Anterior cingulate cortex (tissue), 58 donors: ENCODE data around the gene PALS2.

ENCODE experiments used
- DNase-seq, 58 donors: peaks; one replicate each; lab custom pipeline; 2025; lab: John Stamatoyannopoulos, UW

PALS2 gene

GRCh38 chr7:24572997-24573553 is at the start of gene PALS2:
PALS2 (plus strand) TSS chr7:24573452; CDS start chr7:24623668, 50,216 bp downstream.
- peak in 54 of 58 donors; percentile 5 to 80 (median 62) for DNase-seq

GRCh38 chr7:24531255-24531654 is 42.0 kb upstream of the PALS2 start:
- DNase-seq: no peak

- DNase-seq: no peak
Measured at GRCh38 chr7:24536682-24537081, 36.6 kb upstream of the PALS2 start.

GRCh38 chr7:24540956-24541355 is 32.3 kb upstream of the PALS2 start:
- no peak for DNase-seq

DNA sequence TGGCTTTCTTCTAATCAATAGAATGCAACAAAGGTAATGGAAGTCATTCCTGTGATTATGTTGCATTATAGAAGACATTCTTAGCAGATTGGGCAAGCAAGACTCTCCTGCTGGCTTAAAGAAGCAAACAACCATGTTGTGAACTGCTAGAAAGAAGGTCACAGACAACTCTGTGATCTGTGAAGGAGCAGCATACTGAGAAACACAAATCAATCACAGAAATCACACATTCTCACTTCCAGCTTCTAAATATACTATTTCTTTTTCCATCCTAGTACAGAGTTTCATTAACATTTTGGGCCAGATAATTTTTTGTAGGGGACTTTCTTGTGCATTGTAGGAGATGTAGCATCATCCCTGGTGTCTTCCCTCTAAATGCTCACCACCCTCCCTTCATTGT is 28.0 kb upstream of the PALS2 start:
- DNase-seq: no peak

DNA sequence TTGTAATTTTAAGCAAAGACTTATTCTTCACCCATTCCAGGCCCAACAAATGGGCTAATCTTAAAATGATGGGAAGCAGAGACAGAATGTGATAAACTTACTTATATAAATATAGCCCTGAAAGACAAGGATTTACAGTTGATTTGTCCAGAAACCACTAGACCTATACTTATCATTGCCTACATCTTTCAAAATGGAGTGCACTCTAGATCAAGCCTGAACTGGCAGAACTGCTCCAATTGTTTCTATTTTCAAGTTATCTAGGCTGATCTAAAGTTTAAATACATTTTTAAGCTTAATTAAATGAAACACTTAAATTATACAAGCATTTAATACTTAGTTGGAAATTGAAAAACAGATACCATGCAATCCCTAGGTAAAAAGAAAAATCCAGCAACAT is 24.9 kb upstream of the PALS2 start:
- no peak for DNase-seq

GRCh38 chr7:24549991-24550390 is 23.3 kb upstream of the PALS2 start:
- peak in 1 of 58 donors; percentile 11 for DNase-seq

DNA sequence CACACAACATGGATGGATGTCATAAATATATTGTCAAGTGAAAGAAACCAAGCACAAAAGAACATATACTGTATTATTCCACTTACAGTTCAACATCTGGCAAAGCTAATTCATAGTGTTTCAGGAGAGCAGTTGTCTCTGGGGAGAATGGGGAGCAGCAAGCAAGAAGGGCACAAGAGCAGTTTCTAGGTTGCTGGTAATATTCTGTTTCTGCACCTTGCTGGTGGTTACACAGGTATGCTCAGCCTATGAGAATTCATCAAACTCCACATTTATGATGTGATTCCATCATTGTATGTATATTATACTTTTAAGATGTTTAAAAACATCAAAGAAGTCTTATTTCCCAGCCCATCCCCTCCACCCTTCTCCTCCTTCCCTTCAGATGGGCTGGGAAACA is 18.1 kb upstream of the PALS2 start:
- DNase-seq: no peak

DNA sequence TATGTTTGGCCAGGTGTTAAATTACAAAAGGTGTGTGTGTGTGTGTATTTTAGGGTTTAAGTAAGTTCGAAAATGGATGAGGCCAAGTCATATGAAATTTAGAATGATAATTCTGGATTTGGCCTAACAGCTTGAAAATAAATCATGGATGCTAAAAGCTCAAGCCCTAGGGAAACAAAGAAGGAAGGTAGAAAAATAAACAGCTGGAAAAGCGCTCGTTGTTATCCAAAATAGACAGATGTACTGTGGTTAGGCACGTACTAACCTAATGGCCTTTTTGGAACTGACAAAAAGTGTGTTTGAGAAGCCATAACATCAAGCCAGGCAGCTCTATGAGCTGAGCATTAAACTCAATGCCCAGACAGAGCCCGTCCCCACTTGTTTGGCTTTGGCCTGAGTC is 17.5 kb upstream of the PALS2 start:
- DNase-seq: no peak

DNA sequence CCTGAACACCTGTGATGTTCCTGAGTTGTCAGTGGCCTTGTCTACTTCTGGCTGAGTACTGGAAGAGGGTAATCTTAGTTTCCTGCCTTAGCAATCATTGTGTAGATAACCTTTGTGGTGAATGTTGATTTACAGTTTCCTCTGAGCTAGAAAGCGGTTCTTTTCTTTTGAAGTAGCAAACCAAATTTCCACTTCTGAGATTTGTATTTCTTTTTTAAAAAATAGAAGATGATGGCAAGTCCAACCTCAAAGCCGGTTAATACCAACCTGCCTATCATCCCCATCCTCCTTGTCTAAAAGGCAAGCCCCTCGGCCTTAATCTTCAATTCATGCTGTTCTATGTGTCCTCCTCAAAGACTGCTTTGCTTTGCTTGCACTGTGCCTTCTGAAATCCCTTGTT is 12.5 kb upstream of the PALS2 start:
- DNase-seq: no peak

DNA sequence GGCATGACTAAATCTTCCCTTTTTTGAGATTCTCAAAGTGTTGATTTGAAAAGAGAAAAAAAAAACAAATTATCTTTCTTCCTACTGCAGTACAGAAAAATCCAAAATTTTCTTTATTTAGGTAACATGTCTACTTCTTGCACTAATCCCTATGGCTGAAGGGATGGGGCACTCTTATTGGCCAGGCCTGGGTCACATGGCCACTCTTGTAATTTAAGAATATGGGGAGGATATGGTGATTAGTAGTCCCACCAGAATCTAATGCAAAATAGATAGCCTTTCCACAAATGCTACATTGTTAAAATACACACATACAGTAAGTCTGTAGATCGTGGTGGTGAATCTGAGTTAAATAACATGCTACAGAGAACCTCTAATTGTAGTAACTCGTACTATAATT is 7.0 kb upstream of the PALS2 start:
- DNase-seq: no peak

GRCh38 chr7:24570983-24571382 is 2.3 kb upstream of the PALS2 start:
- DNase-seq: no peak

DNA sequence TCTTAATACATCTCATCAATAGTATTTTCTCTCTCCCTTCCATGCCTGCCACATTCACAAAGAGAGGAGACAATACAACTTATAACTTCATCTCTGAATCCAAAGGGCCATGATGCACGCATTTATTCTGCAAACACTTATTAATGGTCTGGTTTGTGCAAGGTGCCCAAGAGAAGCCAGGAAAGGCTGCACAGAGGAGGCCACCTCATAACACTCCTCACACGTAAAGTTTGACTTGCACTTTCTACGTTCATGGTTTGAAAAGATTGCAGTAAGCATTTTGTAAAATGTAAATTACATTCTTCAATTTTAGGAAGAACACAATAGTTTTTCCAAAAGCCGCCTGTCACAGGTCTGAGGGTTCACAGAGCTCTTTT is 1.2 kb upstream of the PALS2 start:
- no peak for DNase-seq

GRCh38 chr7:24572393-24572996 is 757 bp upstream of the PALS2 start:
- peak in 41 of 58 donors; percentile 5 to 80 (median 37) for DNase-seq

- peak in 42 of 58 donors; percentile 3 to 78 (median 32) for DNase-seq
Measured at GRCh38 chr7:24573554-24574338, 494 bp downstream of the PALS2 start.

GRCh38 chr7:24574386-24574785 is 1.1 kb downstream of the PALS2 start:
- peak in 1 of 58 donors; percentile 54 for DNase-seq

DNA sequence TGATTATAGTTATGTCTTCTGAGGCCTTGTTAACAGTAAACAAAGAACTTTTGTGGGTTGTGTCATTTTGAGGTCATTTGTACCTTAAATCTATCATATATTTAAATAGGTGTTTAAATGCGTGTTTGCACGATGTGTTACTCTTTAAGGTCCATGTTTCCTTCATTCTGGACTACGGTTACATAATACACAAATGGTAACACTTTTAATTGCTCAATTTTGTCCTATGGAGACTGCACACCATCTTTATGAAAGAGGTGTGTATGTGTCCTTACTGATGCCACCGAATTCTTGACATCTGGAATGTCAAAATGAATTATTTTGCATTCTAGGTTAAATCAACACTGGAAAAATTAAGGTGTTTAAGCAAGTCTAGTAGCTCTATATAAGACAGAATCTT is 1.7 kb downstream of the PALS2 start:
- no peak for DNase-seq

DNA sequence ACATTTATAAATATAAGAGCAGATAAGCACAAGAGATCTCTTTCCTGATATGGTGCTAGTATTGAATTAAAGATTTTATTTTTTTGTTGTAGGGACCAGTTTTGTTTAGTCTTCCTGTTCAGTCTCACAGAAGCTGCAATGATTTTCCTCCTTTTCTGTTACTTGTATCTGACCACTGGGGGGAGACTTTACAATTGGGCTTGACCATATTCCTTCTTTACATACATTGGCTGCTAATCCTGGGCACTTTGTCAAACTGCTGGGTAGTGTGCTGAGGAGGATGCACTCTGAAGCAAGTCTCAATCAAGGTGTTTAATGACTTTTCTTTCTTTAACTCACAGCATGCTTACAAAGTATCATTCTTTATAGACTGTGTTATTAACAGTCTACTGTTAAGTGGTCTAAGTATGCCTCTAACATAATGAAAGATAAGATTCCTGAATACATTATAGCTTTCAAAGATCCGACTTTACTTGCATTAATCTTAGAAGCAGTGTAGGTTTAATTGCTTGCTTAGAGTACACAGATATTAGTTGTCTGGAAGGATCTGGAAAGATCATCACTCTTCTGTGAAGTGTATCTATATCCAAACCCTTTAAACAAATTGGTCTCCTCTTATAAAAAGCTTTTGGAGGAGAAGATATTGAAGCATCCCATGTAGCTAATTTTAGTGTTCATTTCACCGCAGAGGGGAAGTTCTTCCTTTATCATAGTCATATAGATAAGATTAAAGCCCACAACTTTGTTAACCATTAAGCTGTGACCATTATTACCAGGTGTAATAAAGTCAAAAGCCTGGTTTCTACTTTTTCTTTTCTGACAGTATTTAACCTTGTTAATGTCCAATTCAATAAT is 3.1 kb downstream of the PALS2 start:
- peak in 14 of 58 donors; percentile 1 to 63 (median 8) for DNase-seq

DNA sequence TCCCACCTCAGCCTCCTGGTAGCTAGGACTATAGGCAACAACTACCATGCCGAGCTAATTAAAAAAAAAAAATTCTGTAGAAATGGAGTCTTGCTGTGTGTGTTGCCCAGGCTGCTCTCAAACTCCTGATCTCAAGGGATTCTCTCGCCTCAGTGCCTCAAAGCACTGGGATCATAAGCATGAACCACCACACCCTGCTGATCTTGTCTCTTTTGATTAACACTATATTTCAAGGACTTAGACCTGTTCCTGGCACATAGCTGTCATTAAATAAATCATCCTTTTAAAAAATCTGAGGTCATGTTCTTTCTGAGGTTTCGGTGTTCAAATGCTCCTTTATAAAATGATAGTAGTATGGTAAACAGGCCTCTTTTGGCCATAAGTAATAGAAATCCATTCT is 4.8 kb downstream of the PALS2 start:
- DNase-seq: no peak

DNA sequence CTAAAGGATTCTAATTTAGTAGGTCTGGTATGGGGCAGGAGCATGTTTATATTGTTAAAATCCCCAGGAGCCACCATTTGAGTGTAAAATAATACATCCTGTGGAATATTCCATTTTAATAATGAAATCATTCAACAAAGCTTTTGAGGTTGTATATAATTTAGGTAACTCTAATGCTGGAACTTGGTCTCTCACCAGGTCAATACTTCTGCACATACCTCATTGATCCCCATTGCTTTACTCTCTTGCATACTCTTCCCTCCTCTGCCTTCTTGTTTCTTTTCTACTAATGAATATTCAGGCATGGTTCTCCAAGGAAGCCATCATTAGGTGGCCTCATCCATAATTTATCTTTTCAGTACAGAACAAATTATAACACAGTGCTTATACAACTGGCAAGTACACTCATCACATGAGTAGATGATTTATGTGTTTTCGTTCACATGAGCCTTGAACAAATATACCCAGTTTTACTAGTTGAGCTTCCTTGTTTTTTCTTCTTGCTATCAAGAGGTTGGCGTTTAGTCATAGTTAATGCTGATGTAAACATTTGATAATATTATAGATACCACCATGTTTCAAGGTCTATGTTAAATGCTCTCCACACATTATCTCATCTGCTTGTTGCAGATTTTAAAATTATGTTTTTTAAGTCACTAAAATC is 7.2 kb downstream of the PALS2 start:
- DNase-seq: no peak
